Measurements from ENCODE around the gene METTL13.

GRCh38 chr1:171844381-171844780 lies 62.9 kb downstream of the METTL13 start:
- TF ChIP-seq POLR2A (IDR thresholded peaks at IDR 0.05; ENCODE audit: low read depth, low read length) = no peak
- TF ChIP-seq POLR2AphosphoS5 (IDR thresholded peaks at IDR 0.05; ENCODE audit: low read depth, low read length) = no peak
- TF ChIP-seq TAF1 (IDR thresholded peaks at IDR 0.05; ENCODE audit: borderline replicate concordance, low read depth, low read length) = no peak

Measured in GM12892 (cell line).